ENCODE results near the gene COTL1. TPM values are rescaled to one million over a fixed set of nuclear protein-coding genes. Genes with fewer than 3 reads are reported as not detected.

COTL1 gene
- total RNA-seq, 4 donors from 2014 or later = 7.9 to 12.9 (median 10.3) TPM

DNA sequence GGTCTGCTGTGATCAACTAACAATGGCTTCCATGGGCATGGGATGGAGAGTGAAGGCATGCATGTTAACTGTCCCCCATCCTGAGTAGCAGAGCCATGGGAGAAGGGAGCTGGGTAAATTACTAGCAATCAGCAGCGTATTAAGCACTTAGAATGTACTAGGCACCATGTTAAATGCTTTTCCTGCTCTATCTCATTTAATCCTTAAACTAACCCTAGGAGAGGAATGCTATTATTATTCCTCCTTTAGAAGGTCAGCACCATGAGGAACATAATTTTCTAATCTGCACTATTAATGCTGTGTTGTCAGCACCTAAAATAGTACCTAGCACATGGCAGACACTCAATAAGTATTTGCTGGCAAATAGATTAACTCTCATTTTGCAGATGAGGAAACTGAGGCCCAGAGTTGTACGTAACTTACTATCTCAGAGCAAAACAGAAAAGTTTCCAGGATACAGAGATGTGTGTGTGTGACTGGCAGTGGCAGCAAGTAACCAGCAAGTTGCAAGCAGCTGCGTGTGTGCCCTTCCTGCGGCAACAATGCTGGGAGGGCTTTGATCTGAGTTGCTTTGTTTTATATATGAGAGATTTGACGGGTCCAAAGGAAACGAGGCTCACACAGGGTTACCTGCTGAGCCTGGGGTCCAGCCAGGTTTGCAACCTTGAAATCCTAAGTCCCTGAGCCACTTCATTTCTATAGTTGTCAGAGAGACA, 23.9 kb upstream of the COTL1 start:
- H3K27me3 ChIP-seq = no peaks in the 10 kb centered on the region
- no peaks in the 10 kb centered on the region for H3K36me3 ChIP-seq
- H3K4me3 ChIP-seq = no peak overlapping the region
- peaks cover 27% of the 10 kb centered on the region for H3K4me1 ChIP-seq
- DNase-seq (ENCODE audit: low spot score in 2 of 2) = no peak
- WGBS = 61% methylated on average over 6 of the region's 6 CpGs
- H3K9me3 ChIP-seq = no peaks in the 10 kb centered on the region
- no peak for TF ChIP-seq POLR2A (IDR thresholded peaks at IDR 0.05)
- TF ChIP-seq, protein P1, sequence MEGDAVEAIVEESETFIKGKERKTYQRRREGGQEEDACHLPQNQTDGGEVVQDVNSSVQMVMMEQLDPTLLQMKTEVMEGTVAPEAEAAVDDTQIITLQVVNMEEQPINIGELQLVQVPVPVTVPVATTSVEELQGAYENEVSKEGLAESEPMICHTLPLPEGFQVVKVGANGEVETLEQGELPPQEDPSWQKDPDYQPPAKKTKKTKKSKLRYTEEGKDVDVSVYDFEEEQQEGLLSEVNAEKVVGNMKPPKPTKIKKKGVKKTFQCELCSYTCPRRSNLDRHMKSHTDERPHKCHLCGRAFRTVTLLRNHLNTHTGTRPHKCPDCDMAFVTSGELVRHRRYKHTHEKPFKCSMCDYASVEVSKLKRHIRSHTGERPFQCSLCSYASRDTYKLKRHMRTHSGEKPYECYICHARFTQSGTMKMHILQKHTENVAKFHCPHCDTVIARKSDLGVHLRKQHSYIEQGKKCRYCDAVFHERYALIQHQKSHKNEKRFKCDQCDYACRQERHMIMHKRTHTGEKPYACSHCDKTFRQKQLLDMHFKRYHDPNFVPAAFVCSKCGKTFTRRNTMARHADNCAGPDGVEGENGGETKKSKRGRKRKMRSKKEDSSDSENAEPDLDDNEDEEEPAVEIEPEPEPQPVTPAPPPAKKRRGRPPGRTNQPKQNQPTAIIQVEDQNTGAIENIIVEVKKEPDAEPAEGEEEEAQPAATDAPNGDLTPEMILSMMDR (IDR thresholded peaks at IDR 0.05) = no peak
- TF ChIP-seq POLR2AphosphoS5 (IDR thresholded peaks at IDR 0.05) = no peak
- TF ChIP-seq EP300 (IDR thresholded peaks at IDR 0.05) = no peak
- peak overlapping the region; percentile 43 for H3K27ac ChIP-seq

DNA sequence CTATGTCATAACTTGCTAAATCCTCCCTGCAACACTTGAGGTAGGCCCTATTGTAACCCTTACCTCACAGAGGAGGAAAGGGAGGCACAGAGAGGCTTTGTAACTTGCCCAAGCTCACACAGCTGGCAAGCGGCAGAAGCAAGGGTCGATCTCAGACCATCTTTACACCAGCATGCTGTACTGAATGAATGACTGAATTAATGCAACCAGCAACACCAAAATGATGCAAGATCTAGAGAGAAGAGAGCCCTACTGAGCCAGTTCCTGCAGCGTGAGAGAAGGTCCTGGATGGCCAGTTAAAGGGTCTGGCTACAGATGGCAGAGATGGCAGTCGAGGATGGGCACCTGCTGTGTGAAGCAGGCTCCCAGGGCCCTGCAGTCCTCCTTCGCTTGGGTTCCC, 22.3 kb upstream of the COTL1 start:
- DNase-seq (ENCODE audit: low spot score in 2 of 2) = no peak
- no peak overlapping the region for H3K27ac ChIP-seq
- no peaks in the 10 kb centered on the region for H3K9me3 ChIP-seq
- no peaks in the 10 kb centered on the region for H3K27me3 ChIP-seq
- TF ChIP-seq POLR2A (IDR thresholded peaks at IDR 0.05) = no peak
- no peak for TF ChIP-seq EP300 (IDR thresholded peaks at IDR 0.05)
- TF ChIP-seq, protein P1 (IDR thresholded peaks at IDR 0.05) = no peak
- TF ChIP-seq POLR2AphosphoS5 (IDR thresholded peaks at IDR 0.05) = no peak
- H3K36me3 ChIP-seq = no peaks in the 10 kb centered on the region
- H3K4me1 ChIP-seq = peaks cover 37% of the 10 kb centered on the region
- 84% methylated on average over 5 of the region's 5 CpGs for WGBS
- H3K4me3 ChIP-seq = no peak overlapping the region

DNA sequence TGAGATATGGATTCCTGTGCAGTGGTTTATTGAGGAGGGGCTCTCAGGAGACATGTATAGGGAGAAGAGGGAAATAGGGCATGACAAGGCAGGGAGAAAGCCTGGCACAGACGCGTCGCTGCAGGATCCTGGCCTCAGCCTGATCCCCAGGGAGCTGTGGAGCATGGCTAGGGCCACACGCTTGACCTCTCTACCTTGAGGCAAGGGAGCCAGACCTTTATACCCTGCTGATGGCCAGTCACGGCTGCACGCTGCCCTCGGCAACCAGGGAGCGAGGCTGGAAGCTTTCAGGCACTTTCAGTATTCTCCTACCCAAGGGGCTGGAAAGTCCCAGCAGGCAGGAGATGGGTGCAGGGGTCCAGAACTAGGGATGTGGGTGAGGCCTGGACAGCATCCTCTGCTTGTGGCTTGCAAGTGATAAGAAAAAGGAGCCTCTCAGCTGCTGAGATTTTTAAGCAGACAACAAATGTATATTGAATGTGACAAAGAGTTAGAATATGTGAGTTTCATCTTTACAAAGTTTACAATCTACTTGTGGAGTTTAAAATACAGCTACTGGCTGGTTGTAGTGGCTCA, 20.4 kb upstream of the COTL1 start:
- Histone ChIP-seq H3K27me3 (no peaks in the 10 kb centered on the region), H3K36me3 (no peaks in the 10 kb centered on the region), H3K4me1 (peaks cover 31% of the 10 kb centered on the region), H3K27ac (no peak overlapping the region), H3K4me3 (no peak overlapping the region), H3K9me3 (no peaks in the 10 kb centered on the region)
- 79% methylated on average over 8 of the region's 8 CpGs for WGBS
- no peak for DNase-seq (ENCODE audit: low spot score in 2 of 2)
- TF ChIP-seq, protein P1 (IDR thresholded peaks at IDR 0.05) = no peak
- TF ChIP-seq EP300 (IDR thresholded peaks at IDR 0.05) = no peak
- no peak for TF ChIP-seq POLR2A (IDR thresholded peaks at IDR 0.05)
- no peak for TF ChIP-seq POLR2AphosphoS5 (IDR thresholded peaks at IDR 0.05)

DNA sequence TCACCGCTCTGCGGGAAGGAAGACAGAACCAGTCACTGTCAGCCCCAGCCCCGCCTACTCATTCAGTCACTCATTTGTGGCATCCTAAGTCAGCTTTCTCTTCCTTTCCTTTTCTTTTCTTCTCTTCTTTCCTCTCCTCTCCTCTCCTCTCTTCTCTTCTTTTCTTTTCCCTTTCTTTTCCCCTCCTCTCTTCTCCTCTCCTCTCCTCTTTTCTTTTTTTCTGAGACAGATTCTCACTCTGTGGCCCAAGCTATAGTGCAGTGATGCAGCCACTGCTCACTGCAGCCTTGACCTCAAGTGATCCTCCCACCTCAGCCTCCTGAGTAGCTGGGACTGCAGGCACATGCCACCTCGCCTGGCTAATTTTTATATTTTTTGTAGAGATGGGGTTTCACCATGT, 19.8 kb upstream of the COTL1 start:
- Histone ChIP-seq H3K27me3 (no peaks in the 10 kb centered on the region), H3K4me3 (no peak overlapping the region), H3K36me3 (no peaks in the 10 kb centered on the region), H3K9me3 (no peaks in the 10 kb centered on the region), H3K27ac (no peak overlapping the region), H3K4me1 (peaks cover 25% of the 10 kb centered on the region)
- DNase-seq (ENCODE audit: low spot score in 2 of 2) = no peak
- TF ChIP-seq EP300 (IDR thresholded peaks at IDR 0.05) (no peak), POLR2A (IDR thresholded peaks at IDR 0.05) (no peak), POLR2AphosphoS5 (IDR thresholded peaks at IDR 0.05) (no peak)
- TF ChIP-seq, protein P1 (IDR thresholded peaks at IDR 0.05) = no peak
- 87% methylated on average over 4 of the region's 4 CpGs for WGBS

DNA sequence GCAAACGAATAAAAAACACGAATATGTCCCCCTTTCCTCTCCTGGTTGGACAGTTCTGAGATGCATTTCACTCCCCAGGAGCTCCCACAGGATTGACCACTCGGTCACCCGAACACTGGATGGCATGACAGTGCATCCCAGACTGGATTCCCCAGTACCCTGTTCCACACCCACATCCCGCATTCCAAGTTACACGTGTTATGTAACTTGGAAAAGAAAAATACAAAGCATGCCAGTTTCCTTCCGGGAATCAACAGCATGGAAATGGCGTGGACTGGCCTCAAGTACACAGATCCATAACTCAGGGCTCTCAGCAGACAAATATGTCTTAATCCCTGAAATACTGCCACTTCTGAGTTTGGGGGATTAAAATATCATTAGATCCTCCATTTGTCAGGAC, 17.8 kb upstream of the COTL1 start:
- Histone ChIP-seq H3K27me3 (no peaks in the 10 kb centered on the region), H3K36me3 (no peaks in the 10 kb centered on the region), H3K9me3 (no peaks in the 10 kb centered on the region), H3K4me1 (peaks cover 10% of the 10 kb centered on the region), H3K27ac (no peak overlapping the region), H3K4me3 (no peak overlapping the region)
- no peak for TF ChIP-seq POLR2AphosphoS5 (IDR thresholded peaks at IDR 0.05)
- TF ChIP-seq, protein P1 (IDR thresholded peaks at IDR 0.05) = no peak
- TF ChIP-seq EP300 (IDR thresholded peaks at IDR 0.05) = no peak
- no peak for DNase-seq (ENCODE audit: low spot score in 2 of 2)
- 28% methylated on average over 8 of the region's 8 CpGs for WGBS
